ENCODE data around the gene C5orf63. TPM values are rescaled to one million over a fixed set of nuclear protein-coding genes. Genes with fewer than 3 reads are reported as not detected.
"Not testable (repeated sequence)": the region's sequence is repeated elsewhere in the genome, so short reads cannot be mapped to it uniquely, and the experiment has no call there.

The C5orf63 gene
- total and polyA plus RNA-seq, 2 donors (not counting 3 experiments of a cell fraction or from before 2014, with no cell fraction given): 1.4 to 5.3 TPM

DNA sequence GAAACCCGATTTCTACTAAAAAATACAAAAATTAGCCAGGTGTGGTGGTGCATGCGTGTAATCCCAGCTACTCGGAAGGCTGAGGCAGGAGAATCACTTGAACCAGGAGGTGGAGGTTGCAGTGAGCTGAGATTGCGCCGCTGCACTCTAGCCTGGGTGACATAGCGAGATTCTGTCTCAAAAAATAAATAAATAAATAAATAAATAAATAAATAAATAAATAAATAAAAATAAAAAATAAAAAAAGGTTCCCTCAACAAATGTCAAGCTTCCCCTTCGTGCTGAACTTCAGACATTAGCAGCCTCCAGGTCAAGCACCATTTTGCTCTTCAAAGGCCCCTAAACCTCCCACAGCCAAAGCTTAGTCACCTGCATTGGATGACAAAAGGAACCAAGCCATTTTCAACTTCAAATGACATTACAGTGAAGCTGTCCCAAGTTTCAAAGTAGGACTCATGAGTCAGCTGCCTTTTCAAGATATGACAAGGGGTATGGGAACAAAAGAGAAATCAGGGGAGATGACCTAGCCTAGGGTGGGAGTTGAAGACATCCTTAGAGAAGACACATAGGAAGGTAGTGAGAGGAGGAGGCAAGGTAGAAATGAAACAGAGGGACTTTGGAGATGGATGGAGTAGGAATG lies 49.6 kb downstream of the C5orf63 start:
- BruUV-seq (replicated peaks); H3K9me3 ChIP-seq (replicated peaks; ENCODE audit: control insufficient read depth, insufficient read depth, low read length); H3K36me3 ChIP-seq (ENCODE audit: control insufficient read depth in 2 of 2, extremely low read depth in 1 of 2, insufficient read depth in 2 of 2, low read length in 2 of 2); H3K4me3 ChIP-seq (replicated peaks in 1 of 3; ENCODE audit: insufficient read depth in 1 of 3, low read depth in 1 of 3, low read length in 3 of 3); H3K27ac ChIP-seq (ENCODE audit: insufficient read depth, low read depth, low read length); H3K9ac ChIP-seq (replicated peaks; ENCODE audit: extremely low read depth, insufficient read depth, low read length); H2AFZ ChIP-seq (ENCODE audit: low read depth, low read length); CTCF ChIA-PET; intact Hi-C loops (cut with micrococcal nuclease); H4K20me1 ChIP-seq (replicated peaks; ENCODE audit: control insufficient read depth, extremely low read depth, insufficient read depth, low read length); H3K9me1 ChIP-seq (replicated peaks; ENCODE audit: control insufficient read depth, extremely low read depth, insufficient read depth, low read length); H3K27me3 ChIP-seq (ENCODE audit: control insufficient read depth in 2 of 2, insufficient read depth in 2 of 2, low read length in 2 of 2); dilution Hi-C loops (cut with MboI; ENCODE audit: extremely low pct_ligation_motif_present, low sequenced_read_pairs); DNase-seq (ENCODE audit: low read depth, low spot score); FAIRE-seq; POLR2A ChIA-PET; H3K4me2 ChIP-seq (ENCODE audit: insufficient read depth, low read length); H3K4me1 ChIP-seq (ENCODE audit: control insufficient read depth, extremely low read depth, insufficient read depth, low read length): not testable (repeated sequence)
- H3K79me2 ChIP-seq (ENCODE audit: control insufficient read depth, insufficient read depth, low read length): peaks cover 96% of the 10 kb centered on the region

DNA sequence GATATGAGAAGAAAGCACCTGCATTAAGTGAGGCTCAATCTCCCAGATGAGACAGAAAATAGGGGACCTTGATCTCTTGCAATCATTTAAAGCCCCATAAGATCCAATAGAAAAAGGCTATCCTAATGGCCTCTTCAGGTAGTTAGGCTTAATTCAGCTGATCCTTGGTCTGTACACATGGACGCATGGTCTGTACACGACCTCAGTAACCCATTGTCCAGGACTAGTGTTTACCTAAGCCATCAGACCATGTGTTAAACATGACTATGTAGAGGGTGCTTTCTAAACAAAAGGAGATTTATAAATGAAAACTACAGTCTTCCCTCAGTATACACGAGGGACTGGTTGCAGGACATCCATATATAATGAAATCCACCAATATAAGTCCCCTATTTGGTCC lies 50.5 kb downstream of the C5orf63 start:
- CTCF ChIA-PET: no interaction called here
- H3K4me1 ChIP-seq (ENCODE audit: control insufficient read depth, extremely low read depth, insufficient read depth, low read length): no peaks in the 10 kb centered on the region
- FAIRE-seq (no peak), DNase-seq (ENCODE audit: low read depth, low spot score) (no peak)
- no peaks in the 10 kb centered on the region for H3K9me1 ChIP-seq (replicated peaks; ENCODE audit: control insufficient read depth, extremely low read depth, insufficient read depth, low read length)
- TF ChIP-seq JUN (IDR thresholded peaks at IDR 0.05; ENCODE audit: borderline replicate concordance, insufficient read depth, insufficient read length, low read depth): no peak
- TF ChIP-seq, protein P1, sequence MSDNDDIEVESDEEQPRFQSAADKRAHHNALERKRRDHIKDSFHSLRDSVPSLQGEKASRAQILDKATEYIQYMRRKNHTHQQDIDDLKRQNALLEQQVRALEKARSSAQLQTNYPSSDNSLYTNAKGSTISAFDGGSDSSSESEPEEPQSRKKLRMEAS (IDR thresholded peaks at IDR 0.05; ENCODE audit: insufficient read depth, insufficient read length): no peak
- TF ChIP-seq, protein P2, sequence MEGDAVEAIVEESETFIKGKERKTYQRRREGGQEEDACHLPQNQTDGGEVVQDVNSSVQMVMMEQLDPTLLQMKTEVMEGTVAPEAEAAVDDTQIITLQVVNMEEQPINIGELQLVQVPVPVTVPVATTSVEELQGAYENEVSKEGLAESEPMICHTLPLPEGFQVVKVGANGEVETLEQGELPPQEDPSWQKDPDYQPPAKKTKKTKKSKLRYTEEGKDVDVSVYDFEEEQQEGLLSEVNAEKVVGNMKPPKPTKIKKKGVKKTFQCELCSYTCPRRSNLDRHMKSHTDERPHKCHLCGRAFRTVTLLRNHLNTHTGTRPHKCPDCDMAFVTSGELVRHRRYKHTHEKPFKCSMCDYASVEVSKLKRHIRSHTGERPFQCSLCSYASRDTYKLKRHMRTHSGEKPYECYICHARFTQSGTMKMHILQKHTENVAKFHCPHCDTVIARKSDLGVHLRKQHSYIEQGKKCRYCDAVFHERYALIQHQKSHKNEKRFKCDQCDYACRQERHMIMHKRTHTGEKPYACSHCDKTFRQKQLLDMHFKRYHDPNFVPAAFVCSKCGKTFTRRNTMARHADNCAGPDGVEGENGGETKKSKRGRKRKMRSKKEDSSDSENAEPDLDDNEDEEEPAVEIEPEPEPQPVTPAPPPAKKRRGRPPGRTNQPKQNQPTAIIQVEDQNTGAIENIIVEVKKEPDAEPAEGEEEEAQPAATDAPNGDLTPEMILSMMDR (IDR thresholded peaks at IDR 0.05; ENCODE audit: extremely low read depth in 1 of 2, insufficient read depth in 1 of 2, low read depth in 1 of 2, low read length in 2 of 2): no peak
- TF ChIP-seq EZH2 (IDR thresholded peaks at IDR 0.05; ENCODE audit: borderline replicate concordance, low read depth, low read length, severe bottlenecking): no peak
- TF ChIP-seq POLR2A (IDR thresholded peaks at IDR 0.05; ENCODE audit: low read depth, low read length): no peak
- no peak for TF ChIP-seq POLR2AphosphoS5 (IDR thresholded peaks at IDR 0.05; ENCODE audit: insufficient read depth, low read depth, low read length)
- no peak for TF ChIP-seq FOS (IDR thresholded peaks at IDR 0.05; ENCODE audit: borderline replicate concordance, insufficient read depth, low read length)
- no peak for TF ChIP-seq MYC (IDR thresholded peaks at IDR 0.05; ENCODE audit: low read depth, low read length)
- TF ChIP-seq GATA2 (IDR thresholded peaks at IDR 0.05; ENCODE audit: insufficient read depth, insufficient read length, low read depth, low read length): no peak
- no peak overlapping the region for H3K4me3 ChIP-seq (replicated peaks in 1 of 3; ENCODE audit: insufficient read depth in 1 of 3, low read depth in 1 of 3, low read length in 3 of 3)
- POLR2A ChIA-PET: no interaction called here
- BruUV-seq (replicated peaks): no TSS peak
- no peaks in the 10 kb centered on the region for H4K20me1 ChIP-seq (replicated peaks; ENCODE audit: control insufficient read depth, extremely low read depth, insufficient read depth, low read length)
- dilution Hi-C loops (cut with MboI; ENCODE audit: extremely low pct_ligation_motif_present, low sequenced_read_pairs): no loop called here
- H3K9ac ChIP-seq (replicated peaks; ENCODE audit: extremely low read depth, insufficient read depth, low read length): no peak overlapping the region
- H3K27ac ChIP-seq (ENCODE audit: insufficient read depth, low read depth, low read length): no peak overlapping the region
- no peaks in the 10 kb centered on the region for H3K27me3 ChIP-seq (ENCODE audit: control insufficient read depth in 2 of 2, insufficient read depth in 2 of 2, low read length in 2 of 2)
- no peak overlapping the region for H3K4me2 ChIP-seq (ENCODE audit: insufficient read depth, low read length)
- no peak overlapping the region for H2AFZ ChIP-seq (ENCODE audit: low read depth, low read length)
- no peaks in the 10 kb centered on the region for H3K9me3 ChIP-seq (replicated peaks; ENCODE audit: control insufficient read depth, insufficient read depth, low read length)
- H3K79me2 ChIP-seq (ENCODE audit: control insufficient read depth, insufficient read depth, low read length): peaks cover 95% of the 10 kb centered on the region
- no peaks in the 10 kb centered on the region for H3K36me3 ChIP-seq (ENCODE audit: control insufficient read depth in 2 of 2, extremely low read depth in 1 of 2, insufficient read depth in 2 of 2, low read length in 2 of 2)
- intact Hi-C loops (cut with micrococcal nuclease): no loop called here
